Kidney (tissue), 14 donors: ENCODE measurements around the gene GNAT1. TPM values are rescaled to one million over a fixed set of nuclear protein-coding genes. Genes with fewer than 3 reads are reported as not detected.
"Not testable (repeated sequence)": the region's sequence is repeated elsewhere in the genome, so short reads cannot be mapped to it uniquely, and the experiment has no call there.

Experiments
- DNase-seq, 5 donors: peaks; one replicate each; pipeline ENCODE4 v3.0.0-alpha.2; 2013 to 2020
- FAIRE-seq: peaks from 2 replicates; lab custom pipeline; 2012; peaks lifted over from hg19 to GRCh38; lab: Jason Lieb, UNC
- H3K27ac ChIP-seq, 2 donors: one replicate each; pipeline ENCODE4 v1.7.0; 2013; ENCODE audit warnings: low read depth in 2 of 2, low read length in 2 of 2, inconsistent platforms in 1 of 2
- H3K27me3 ChIP-seq: one replicate; pipeline ENCODE4 v1.7.1; 2013; ENCODE audit warnings: low read length, inconsistent platforms; ENCODE audit not compliant: control insufficient read depth, insufficient read depth
- H3K36me3 ChIP-seq, 3 donors: one replicate each; pipeline versions ENCODE4 v1.7.0 to v1.7.1; 2013; ENCODE audit warnings: low read length in 3 of 3, control low read depth in 1 of 3, inconsistent platforms in 1 of 3; ENCODE audit not compliant: insufficient read depth in 3 of 3, control insufficient read depth in 2 of 3
- H3K4me1 ChIP-seq, 3 donors: one replicate each; pipeline versions ENCODE4 v1.7.0 to v1.7.1; 2013; ENCODE audit warnings: low read length in 3 of 3, inconsistent platforms in 1 of 3, low read depth in 1 of 3; ENCODE audit not compliant: control insufficient read depth in 2 of 3, insufficient read depth in 2 of 3
- H3K4me3 ChIP-seq, 3 donors: one replicate each; pipeline versions ENCODE4 v1.7.0 to v1.8.1; 2013; ENCODE audit warnings: low read length in 3 of 3, control low read depth in 1 of 3, inconsistent platforms in 1 of 3
- H3K9ac ChIP-seq, 3 donors: one replicate each; pipeline versions ENCODE4 v1.7.0 to v1.7.1; 2013; ENCODE audit warnings: low read length in 3 of 3, control low read depth in 1 of 3, inconsistent platforms in 1 of 3
- H3K9me3 ChIP-seq, 3 donors: one replicate each; pipeline versions ENCODE4 v1.7.0 to v1.7.1; 2013; ENCODE audit warnings: low read length in 3 of 3, control low read depth in 1 of 3, inconsistent platforms in 1 of 3; ENCODE audit not compliant: control insufficient read depth in 2 of 3, insufficient read depth in 1 of 3
- CTCF ChIP-seq: IDR thresholded peaks from 3 replicates; pipeline ENCODE4 v1.5.1; 2012; ENCODE audit warnings: mild to moderate bottlenecking, moderate library complexity, borderline replicate concordance; ENCODE audit not compliant: insufficient read depth; ENCODE audit errors: extremely low read depth
- intact Hi-C: fragments of 100-400 bp; cut with DNase I; formaldehyde crosslinking; loops from one replicate; pipeline ENCODE4 v1.11.1; 2022
- polyA plus RNA-seq: library from polyadenylated mRNA; stranded (reverse); fragments of 350-450 nt; fragmentation: Illumina TruSeq; extraction: RNeasy Lipid Tissue Mini Kit (QIAGEN cat#74804); gene quantifications from one replicate; pipeline ENCODE4 v1.2.3, GENCODE V29; 2014; ENCODE audit warnings: low read depth, low replicate concordance; ENCODE audit not compliant: insufficient read depth
- total RNA-seq: library from RNA; stranded (reverse); fragmentation: NEBNext Ultra II Directional; extraction: Animal tissue kit (Norgen Biotek cat#: 25700); gene quantifications from one replicate; pipeline ENCODE4 v1.2.1, GENCODE V29; 2021
- donor health status: control.
- donor health status: control.
- donor health status: control.
- donor health status: control.
- donor health status: control.
- donor health status: DM: yes; HTN: yes; CAD: no.
- donor health status: Normal renal cell carcinoma (clear cell type).

Gene GNAT1
- total and polyA plus RNA-seq, 2 donors from 2014 or later = not detected

GRCh38 chr3:50242851-50243542, 51.6 kb downstream of the GNAT1 start:
- Histone ChIP-seq H3K4me1 (peaks cover 0 to 85% (median 45%) of the 10 kb centered on the region in 3 donors), H3K9me3 (no peaks in the 10 kb centered on the region), H3K27me3 (no peaks in the 10 kb centered on the region), H3K9ac (peak overlapping the region in 1 of 3 donors; percentile 36), H3K4me3 (no peak overlapping the region), H3K27ac (peak overlapping the region; percentile 66 to 83), H3K36me3 (peaks cover 2 to 3% (median 2%) of the 10 kb centered on the region in 3 donors)
- no peak for FAIRE-seq
- intact Hi-C loops = no loop called here
- DNase-seq = peak in 2 of 5 donors; percentile 55 to 89
- TF ChIP-seq CTCF = peak; percentile 1

GRCh38 chr3:50243543-50243895, 52.1 kb downstream of the GNAT1 start:
- Histone ChIP-seq H3K9me3 (no peaks in the 10 kb centered on the region), H3K27ac (peak overlapping the region; percentile 66 to 83), H3K9ac (peak overlapping the region in 1 of 3 donors; percentile 36), H3K27me3 (no peaks in the 10 kb centered on the region), H3K4me3 (no peak overlapping the region), H3K4me1 (peaks cover 0 to 84% (median 41%) of the 10 kb centered on the region in 3 donors), H3K36me3 (peaks cover 2 to 3% (median 2%) of the 10 kb centered on the region in 3 donors)
- no peak for FAIRE-seq
- intact Hi-C loops = no loop called here
- no peak for DNase-seq
- TF ChIP-seq CTCF = no peak

GRCh38 chr3:50244813-50245212, 53.4 kb downstream of the GNAT1 start:
- H3K27me3 ChIP-seq, H3K36me3 ChIP-seq, FAIRE-seq, DNase-seq, H3K9ac ChIP-seq, H3K9me3 ChIP-seq, intact Hi-C loops, H3K4me3 ChIP-seq: not testable (repeated sequence)
- H3K4me1 ChIP-seq = peaks cover 0 to 84% (median 28%) of the 10 kb centered on the region in 3 donors
- peak overlapping the region in 1 of 2 donors; percentile 41 for H3K27ac ChIP-seq

- peak in 2 of 5 donors; percentile 7 to 66 for DNase-seq
- no peaks in the 10 kb centered on the region for H3K27me3 ChIP-seq
- peak overlapping the region in 2 of 3 donors; percentile 42 to 59 for H3K9ac ChIP-seq
- peaks cover 2 to 4% (median 3%) of the 10 kb centered on the region in 3 donors for H3K36me3 ChIP-seq
- peak overlapping the region; percentile 78 to 88 for H3K27ac ChIP-seq
- no peaks in the 10 kb centered on the region for H3K9me3 ChIP-seq
- intact Hi-C loops = no loop called here
- TF ChIP-seq CTCF = no peak
- H3K4me1 ChIP-seq = peaks cover 0 to 84% (median 29%) of the 10 kb centered on the region in 3 donors
- no peak for FAIRE-seq
- peak overlapping the region in 1 of 3 donors; percentile 46 for H3K4me3 ChIP-seq
Measured at GRCh38 chr3:50245251-50245745, 53.9 kb downstream of the GNAT1 start.
